Neutrophil (primary cell): ENCODE measurements around the gene SNAI3.

Source experiments
- H3K27ac ChIP-seq: fragments of 200-600 bp; sonication (generic); 2 replicates; pipeline ENCODE4 v1.5.1; 2016; ENCODE audit warnings: mild to moderate bottlenecking, moderate library complexity
- H3K27me3 ChIP-seq: fragments of 200-600 bp; sonication (generic); 2 replicates; pipeline ENCODE4 v1.6.0; 2016; ENCODE audit warnings: mild to moderate bottlenecking
- H3K36me3 ChIP-seq: fragments of 200-600 bp; sonication (generic); 2 replicates; pipeline ENCODE4 v1.5.1; 2017
- H3K4me1 ChIP-seq, 2 experiments: fragments of 200-600 bp in 1 of 2; sonication (generic) in 1 of 2; 1 replicate in 1 of 2; 2 replicates in 1 of 2; pipeline versions ENCODE4 v1.5.1 to v1.6.1; 2013 to 2016; ENCODE audit warnings: low read depth in 1 of 2, low read length in 1 of 2, mild to moderate bottlenecking in 1 of 2, moderate library complexity in 1 of 2; ENCODE audit not compliant: control insufficient read depth in 1 of 2, insufficient read depth in 1 of 2
- H3K4me3 ChIP-seq, 2 experiments: fragments of 200-600 bp in 1 of 2; sonication (generic) in 1 of 2; 1 replicate in 1 of 2; 2 replicates in 1 of 2; pipeline ENCODE4 v1.5.1; 2013 to 2016; ENCODE audit warnings: low read depth in 1 of 2, low read length in 1 of 2, mild to moderate bottlenecking in 1 of 2, moderate library complexity in 1 of 2
- H3K9me3 ChIP-seq: fragments of 200-600 bp; sonication (generic); 2 replicates; pipeline ENCODE4 v1.5.1; 2016
- TF ChIP-seq, protein P1 (sequence below): fragments of 200-600 bp; sonication (generic); IDR thresholded peaks from 2 replicates; pipeline ENCODE4 v1.5.1; 2016; ENCODE audit warnings: antibody characterized with exemption

The SNAI3 gene

GRCh38 chr16:88640498-88641247 is 45.6 kb downstream of the SNAI3 start:
- peaks cover 55% of the 10 kb centered on the region for H3K27me3 ChIP-seq

DNA sequence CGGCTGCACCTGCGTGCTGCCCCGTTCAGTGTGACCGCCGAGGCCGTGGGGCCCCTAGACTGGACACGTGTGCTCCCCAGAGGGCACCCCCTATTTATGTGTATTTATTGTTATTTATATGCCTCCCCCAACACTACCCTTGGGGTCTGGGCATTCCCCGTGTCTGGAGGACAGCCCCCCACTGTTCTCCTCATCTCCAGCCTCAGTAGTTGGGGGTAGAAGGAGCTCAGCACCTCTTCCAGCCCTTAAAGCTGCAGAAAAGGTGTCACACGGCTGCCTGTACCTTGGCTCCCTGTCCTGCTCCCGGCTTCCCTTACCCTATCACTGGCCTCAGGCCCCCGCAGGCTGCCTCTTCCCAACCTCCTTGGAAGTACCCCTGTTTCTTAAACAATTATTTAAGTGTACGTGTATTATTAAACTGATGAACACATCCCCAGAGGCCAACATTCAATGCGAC is 46.2 kb downstream of the SNAI3 start:
- Histone ChIP-seq H3K27me3 (peaks cover 61% of the 10 kb centered on the region), H3K9me3 (no peaks in the 10 kb centered on the region), H3K4me3 (no peak overlapping the region), H3K27ac (no peak overlapping the region), H3K4me1 (peaks cover 16 to 19% of the 10 kb centered on the region in 2 experiments), H3K36me3 (peaks cover 33% of the 10 kb centered on the region)
- TF ChIP-seq, protein P1, sequence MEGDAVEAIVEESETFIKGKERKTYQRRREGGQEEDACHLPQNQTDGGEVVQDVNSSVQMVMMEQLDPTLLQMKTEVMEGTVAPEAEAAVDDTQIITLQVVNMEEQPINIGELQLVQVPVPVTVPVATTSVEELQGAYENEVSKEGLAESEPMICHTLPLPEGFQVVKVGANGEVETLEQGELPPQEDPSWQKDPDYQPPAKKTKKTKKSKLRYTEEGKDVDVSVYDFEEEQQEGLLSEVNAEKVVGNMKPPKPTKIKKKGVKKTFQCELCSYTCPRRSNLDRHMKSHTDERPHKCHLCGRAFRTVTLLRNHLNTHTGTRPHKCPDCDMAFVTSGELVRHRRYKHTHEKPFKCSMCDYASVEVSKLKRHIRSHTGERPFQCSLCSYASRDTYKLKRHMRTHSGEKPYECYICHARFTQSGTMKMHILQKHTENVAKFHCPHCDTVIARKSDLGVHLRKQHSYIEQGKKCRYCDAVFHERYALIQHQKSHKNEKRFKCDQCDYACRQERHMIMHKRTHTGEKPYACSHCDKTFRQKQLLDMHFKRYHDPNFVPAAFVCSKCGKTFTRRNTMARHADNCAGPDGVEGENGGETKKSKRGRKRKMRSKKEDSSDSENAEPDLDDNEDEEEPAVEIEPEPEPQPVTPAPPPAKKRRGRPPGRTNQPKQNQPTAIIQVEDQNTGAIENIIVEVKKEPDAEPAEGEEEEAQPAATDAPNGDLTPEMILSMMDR, result no peak

More at GRCh38 chr16:88640498-88641247, 45.6 kb downstream of the SNAI3 start:
- Histone ChIP-seq H3K9me3 (no peaks in the 10 kb centered on the region), H3K36me3 (peaks cover 39% of the 10 kb centered on the region), H3K4me1 (peaks cover 11 to 17% of the 10 kb centered on the region in 2 experiments), H3K4me3 (no peak overlapping the region), H3K27ac (no peak overlapping the region)
- TF ChIP-seq, protein P1, result no peak

GRCh38 chr16:88639231-88640038 is 46.9 kb downstream of the SNAI3 start:
- H3K4me3 ChIP-seq, result no peak overlapping the region
- no peak overlapping the region for H3K27ac ChIP-seq
- H3K36me3 ChIP-seq, result peaks cover 27% of the 10 kb centered on the region
- TF ChIP-seq, protein P1, result no peak
- H3K4me1 ChIP-seq, result peaks cover 19 to 25% of the 10 kb centered on the region in 2 experiments
- H3K9me3 ChIP-seq, result no peaks in the 10 kb centered on the region
- peaks cover 67% of the 10 kb centered on the region for H3K27me3 ChIP-seq

- Histone ChIP-seq H3K36me3 (peaks cover 18% of the 10 kb centered on the region), H3K9me3 (no peaks in the 10 kb centered on the region), H3K4me1 (peaks cover 28 to 34% of the 10 kb centered on the region in 2 experiments), H3K27me3 (peaks cover 74% of the 10 kb centered on the region), H3K4me3 (no peak within 1 kb of the TSS), H3K27ac (no peak within 1 kb of the TSS)
- TF ChIP-seq, protein P1, result no peak
Observed at GRCh38 chr16:88638323-88639230, 47.7 kb downstream of the SNAI3 start, which contains the start of gene IL17C. TSS of gene IL17C (plus strand) at chr16:88638572. CDS start at chr16:88638642, 70 bp downstream.
